KMS-11 (cell line): ENCODE results near the gene BRSK1.

ENCODE experiments used
- H2AFZ ChIP-seq: fragments of 200-600 bp; sonication (generic); 2 replicates; pipeline ENCODE4 v1.6.1; 2016; ENCODE audit warnings: antibody characterized with exemption, mixed run types, low read depth
- H3K27ac ChIP-seq: fragments of 200-600 bp; sonication (generic); 2 replicates; pipeline ENCODE4 v1.6.1; 2016; ENCODE audit warnings: mild to moderate bottlenecking, mixed run types
- H3K27me3 ChIP-seq: fragments of 200-600 bp; sonication (generic); 2 replicates; pipeline ENCODE4 v1.6.1; 2017; ENCODE audit warnings: mild to moderate bottlenecking, low read depth, mixed run types, moderate library complexity; ENCODE audit not compliant: insufficient read depth
- H3K36me3 ChIP-seq: fragments of 200-600 bp; sonication (generic); 2 replicates; pipeline ENCODE4 v1.6.1; 2017; ENCODE audit warnings: mild to moderate bottlenecking, mixed run types; ENCODE audit not compliant: insufficient read depth
- H3K4me1 ChIP-seq: fragments of 200-600 bp; sonication (generic); 2 replicates; pipeline ENCODE4 v1.6.1; 2016; ENCODE audit warnings: mild to moderate bottlenecking, low read depth, mixed run types; ENCODE audit not compliant: poor library complexity, severe bottlenecking
- H3K4me2 ChIP-seq: fragments of 200-600 bp; sonication (generic); 2 replicates; pipeline ENCODE4 v1.7.0; 2016; ENCODE audit warnings: mild to moderate bottlenecking, mixed run types
- H3K4me3 ChIP-seq: fragments of 200-600 bp; sonication (generic); IDR thresholded peaks from 2 replicates; pipeline ENCODE4 v1.6.1; 2017; ENCODE audit warnings: low read depth, low read length, mixed read lengths; ENCODE audit not compliant: insufficient read depth
- H3K79me2 ChIP-seq: fragments of 200-600 bp; sonication (generic); 2 replicates; pipeline ENCODE4 v1.6.1; 2016; ENCODE audit warnings: low read depth, mixed run types; ENCODE audit not compliant: insufficient read depth
- H3K9ac ChIP-seq: fragments of 200-600 bp; sonication (generic); 2 replicates; pipeline ENCODE4 v1.6.1; 2016; ENCODE audit warnings: mild to moderate bottlenecking, mixed run types
- H4K20me1 ChIP-seq: fragments of 200-600 bp; sonication (generic); 2 replicates; pipeline ENCODE4 v1.6.1; 2016; ENCODE audit warnings: mild to moderate bottlenecking, mixed run types; ENCODE audit not compliant: insufficient read depth
- CTCF ChIP-seq: fragments of 200-600 bp; sonication (generic); conservative IDR thresholded peaks from 2 replicates; pipeline ENCODE4 v1.6.1; 2017; ENCODE audit warnings: low read depth, mild to moderate bottlenecking, antibody characterized with exemption, low read length, moderate library complexity, mixed read lengths

The BRSK1 gene

GRCh38 chr19:55245236-55245904 is 38.4 kb upstream of the BRSK1 start:
- H3K4me3 ChIP-seq: no peak overlapping the region
- H2AFZ ChIP-seq: no peak overlapping the region
- no peak overlapping the region for H3K9ac ChIP-seq
- no peak for TF ChIP-seq CTCF
- no peaks in the 10 kb centered on the region; the same call in 1 of the 2 replicates for H4K20me1 ChIP-seq
- peaks cover 27% of the 10 kb centered on the region; the same call in 1 of the 2 replicates for H3K79me2 ChIP-seq
- peaks cover 4% of the 10 kb centered on the region for H3K4me1 ChIP-seq
- no peak overlapping the region for H3K27ac ChIP-seq
- no peak overlapping the region for H3K4me2 ChIP-seq
- H3K36me3 ChIP-seq: no peaks in the 10 kb centered on the region; the same call in 1 of the 2 replicates
- no peaks in the 10 kb centered on the region for H3K27me3 ChIP-seq

GRCh38 chr19:55246462-55247451 is 37.0 kb upstream of the BRSK1 start:
- no peak overlapping the region for H3K4me2 ChIP-seq
- peaks cover 41% of the 10 kb centered on the region for H3K79me2 ChIP-seq
- H3K4me3 ChIP-seq: no peak overlapping the region
- no peaks in the 10 kb centered on the region; the same call in 1 of the 2 replicates for H4K20me1 ChIP-seq
- no peak overlapping the region for H3K27ac ChIP-seq
- H3K9ac ChIP-seq: no peak overlapping the region
- peaks cover 4% of the 10 kb centered on the region for H3K4me1 ChIP-seq
- TF ChIP-seq CTCF: no peak
- H3K27me3 ChIP-seq: no peaks in the 10 kb centered on the region
- H2AFZ ChIP-seq: no peak overlapping the region
- H3K36me3 ChIP-seq: no peaks in the 10 kb centered on the region; the same call in 1 of the 2 replicates

GRCh38 chr19:55247621-55248099 is 36.1 kb upstream of the BRSK1 start:
- H4K20me1 ChIP-seq: peaks cover 2% of the 10 kb centered on the region; the same call in 1 of the 2 replicates

More at GRCh38 chr19:55247621-55248099, 36.1 kb upstream of the BRSK1 start:
- Histone ChIP-seq H3K4me3 (no peak overlapping the region), H2AFZ (no peak overlapping the region), H3K27me3 (no peaks in the 10 kb centered on the region), H3K4me2 (no peak overlapping the region), H3K27ac (no peak overlapping the region), H3K9ac (no peak overlapping the region), H3K79me2 (peaks cover 50% of the 10 kb centered on the region), H3K36me3 (no peaks in the 10 kb centered on the region), H3K4me1 (peaks cover 3% of the 10 kb centered on the region)
- TF ChIP-seq CTCF: no peak
